GM19328 (cell line): ENCODE data around the gene SIRT5.

ENCODE experiments used
- ATAC-seq: cut with Tn5 transposase; IDR thresholded peaks from one replicate; pipeline ENCODE4 v1.9.1; 2021; ENCODE audit warnings: mild to moderate bottlenecking, moderate library complexity; ENCODE audit not compliant: unreplicated experiment

SIRT5 gene

GRCh38 chr6:13586603-13587542 is 12.5 kb downstream of the SIRT5 start:
- ATAC-seq, result no peak

- ATAC-seq, result no peak
These were observed 15.4 kb downstream of the SIRT5 start for GRCh38 chr6:13589801-13590200.

- ATAC-seq, result no peak
These were observed 16.3 kb downstream of the SIRT5 start for GRCh38 chr6:13590574-13591153.

- no peak for ATAC-seq
These were observed 17.0 kb downstream of the SIRT5 start for GRCh38 chr6:13591205-13591921.

GRCh38 chr6:13593103-13593502 is 18.7 kb downstream of the SIRT5 start:
- no peak for ATAC-seq

GRCh38 chr6:13593720-13594119 is 19.3 kb downstream of the SIRT5 start:
- ATAC-seq, result no peak

- no peak for ATAC-seq
These were observed 22.7 kb downstream of the SIRT5 start for GRCh38 chr6:13597073-13597472.

GRCh38 chr6:13600036-13600435 is 25.6 kb downstream of the SIRT5 start:
- ATAC-seq, result no peak

- no peak for ATAC-seq
These were observed 29.7 kb downstream of the SIRT5 start for GRCh38 chr6:13604135-13604534.

- no peak for ATAC-seq
These were observed 30.4 kb downstream of the SIRT5 start for GRCh38 chr6:13604546-13605416.

- ATAC-seq, result no peak
These were observed 31.2 kb downstream of the SIRT5 start for GRCh38 chr6:13605634-13606033.

- ATAC-seq, result no peak
These were observed 37.3 kb downstream of the SIRT5 start for GRCh38 chr6:13611715-13612114.

- ATAC-seq, result no peak
These were observed 38.7 kb downstream of the SIRT5 start for GRCh38 chr6:13613029-13613594.

- ATAC-seq, result peak; percentile 11
These were observed 39.9 kb downstream of the SIRT5 start for GRCh38 chr6:13614126-13614925.

- ATAC-seq, result peak; percentile 93
These were observed 40.8 kb downstream of the SIRT5 start, which contains the start of gene NOL7 for GRCh38 chr6:13614926-13615791. NOL7 (plus strand) TSS chr6:13615335; CDS start chr6:13615359, 24 bp downstream.

GRCh38 chr6:13615792-13616120 is 41.4 kb downstream of the SIRT5 start:
- ATAC-seq, result no peak

GRCh38 chr6:13617066-13617465 is 42.7 kb downstream of the SIRT5 start:
- no peak for ATAC-seq

GRCh38 chr6:13624871-13625288 is 50.5 kb downstream of the SIRT5 start:
- ATAC-seq, result no peak
